ENCODE results near the gene MED31. TPM values are rescaled to one million over a fixed set of nuclear protein-coding genes. Genes with fewer than 3 reads are reported as not detected.
A peak's percentile ranks its signal among the peaks of the same experiment; 100 is the strongest.

MED31 gene
- polyA plus RNA-seq, 2 of the 4 experiments (the other 2 are of a cell fraction) = 32.2 to 49.0 TPM

GRCh38 chr17:6636616-6637457 is 14.6 kb downstream of the MED31 start:
- no peak overlapping the region for H3K4me3 ChIP-seq
- H3K9me3 ChIP-seq = no peaks in the 10 kb centered on the region
- 94% methylated on average over 17 of the region's 17 CpGs for WGBS (ENCODE audit: missing lambda C conversion rate)
- H3K4me2 ChIP-seq = no peak overlapping the region
- no peak for FAIRE-seq
- no peak for DNase-seq (ENCODE audit: low read depth in 1 of 2, low spot score in 1 of 2)
- ChIA-PET POLR2A (no interaction called here), CTCF (interaction anchor here (0.8 to 4.2 kb wide), 6 partner anchors 8 to 164 kb away, joined by 3 to 24 read pairs (median 4); no protein-coding TSS in a partner anchor)
- H3K27ac ChIP-seq = no peak overlapping the region
- peaks cover 12% of the 10 kb centered on the region for H3K4me1 ChIP-seq
- no peak for TF ChIP-seq POLR2AphosphoS2 (conservative IDR thresholded peaks at IDR 0.05; ENCODE audit: low read length)
- 0 out of 2 replicates have a peak, but pooled peaks have one; percentile 47 for TF ChIP-seq REST (IDR thresholded peaks at IDR 0.05)
- TF ChIP-seq NFE2L2 (conservative IDR thresholded peaks at IDR 0.05; ENCODE audit: low read length) = no peak
- TF ChIP-seq KDM5A (IDR thresholded peaks at IDR 0.05) = no peak
- no peak for ATAC-seq

GRCh38 chr17:6636105-6636504 is 15.3 kb downstream of the MED31 start:
- WGBS (ENCODE audit: missing lambda C conversion rate) = 82% methylated on average over 2 of the region's 2 CpGs
- ATAC-seq (no peak), FAIRE-seq (peak; percentile 23), DNase-seq (ENCODE audit: low read depth in 1 of 2, low spot score in 1 of 2) (no peak)
- ChIA-PET POLR2A (interaction anchor here (0.5 kb wide), 1 partner anchor 807 kb away, joined by 5 read pairs; no protein-coding TSS in a partner anchor), CTCF (interaction anchor here (1.5 to 2.1 kb wide), 3 partner anchors 12 to 163 kb away, joined by 4 to 8 read pairs (median 7); no protein-coding TSS in a partner anchor)
- Histone ChIP-seq H3K4me2 (no peak overlapping the region), H3K4me1 (peaks cover 9% of the 10 kb centered on the region), H3K9me3 (no peaks in the 10 kb centered on the region), H3K27ac (no peak overlapping the region), H3K4me3 (no peak overlapping the region)
- no peak for TF ChIP-seq ZNF302 (CRISPR knock-in tag; IDR thresholded peaks at IDR 0.05)
- TF ChIP-seq PHF8 (IDR thresholded peaks at IDR 0.05; ENCODE audit: borderline replicate concordance, low read depth) = no peak
- no peak for TF ChIP-seq USF2 (IDR thresholded peaks at IDR 0.05)
- no peak for TF ChIP-seq KDM1A (IDR thresholded peaks at IDR 0.05; ENCODE audit: low read depth)
- TF ChIP-seq BCL3 (IDR thresholded peaks at IDR 0.05) = no peak
- no peak for TF ChIP-seq TFCP2L1 (CRISPR knock-in tag; IDR thresholded peaks at IDR 0.05)
- no peak for TF ChIP-seq FOSL2 (IDR thresholded peaks at IDR 0.05)
- TF ChIP-seq FOSL2 (CRISPR knock-in tag; IDR thresholded peaks at IDR 0.05) = no peak
- no peak for TF ChIP-seq HMGXB4 (CRISPR knock-in tag; IDR thresholded peaks at IDR 0.05; ENCODE audit: borderline replicate concordance)
- TF ChIP-seq NR3C1 (IDR thresholded peaks at IDR 0.05) = no peak
- no peak for TF ChIP-seq TP53 (CRISPR knock-in tag; IDR thresholded peaks at IDR 0.05)
- TF ChIP-seq FOSB (CRISPR knock-in tag; IDR thresholded peaks at IDR 0.05) = no peak
